Urothelium cell line (cell line): ENCODE measurements around the gene TACC3.

Experiments used
- DNase-seq: peaks from one replicate; pipeline ENCODE4 v3.0.0; 2011; ENCODE audit warnings: low spot score, mixed read lengths
- FAIRE-seq: peaks from 2 replicates; lab custom pipeline; 2011; peaks lifted over from hg19 to GRCh38; lab: Jason Lieb, UNC

The TACC3 gene

DNA sequence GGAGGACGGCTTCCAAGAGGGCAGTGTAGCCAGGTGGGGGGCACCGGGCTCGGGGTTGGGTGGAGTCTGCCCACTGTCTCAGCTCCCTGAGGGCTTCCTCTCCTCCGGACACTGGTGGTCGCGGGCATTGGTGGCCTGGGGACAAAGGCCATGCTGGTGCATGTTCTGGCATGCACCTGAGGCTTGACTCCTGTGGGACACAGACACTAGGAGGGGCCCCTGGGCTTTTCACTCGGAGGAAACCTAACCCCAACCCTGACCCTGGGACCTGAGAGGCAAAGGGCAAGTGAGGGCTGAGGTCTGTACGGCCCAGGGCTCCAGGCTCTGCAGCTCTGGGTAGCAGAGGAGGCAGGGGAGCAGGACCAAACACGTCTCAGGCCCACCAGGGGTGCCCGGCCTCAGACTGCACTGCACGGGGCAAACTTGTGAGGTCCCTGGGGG lies 49.5 kb downstream of the TACC3 start:
- no peak for DNase-seq
- FAIRE-seq, result no peak

GRCh38 chr4:1771555-1772305 lies 50.4 kb downstream of the TACC3 start:
- FAIRE-seq, result no peak

GRCh38 chr4:1772853-1773538 lies 51.7 kb downstream of the TACC3 start:
- FAIRE-seq, result no peak
- no peak for DNase-seq

More at GRCh38 chr4:1771555-1772305, 50.4 kb downstream of the TACC3 start:
- DNase-seq, result no peak

DNA sequence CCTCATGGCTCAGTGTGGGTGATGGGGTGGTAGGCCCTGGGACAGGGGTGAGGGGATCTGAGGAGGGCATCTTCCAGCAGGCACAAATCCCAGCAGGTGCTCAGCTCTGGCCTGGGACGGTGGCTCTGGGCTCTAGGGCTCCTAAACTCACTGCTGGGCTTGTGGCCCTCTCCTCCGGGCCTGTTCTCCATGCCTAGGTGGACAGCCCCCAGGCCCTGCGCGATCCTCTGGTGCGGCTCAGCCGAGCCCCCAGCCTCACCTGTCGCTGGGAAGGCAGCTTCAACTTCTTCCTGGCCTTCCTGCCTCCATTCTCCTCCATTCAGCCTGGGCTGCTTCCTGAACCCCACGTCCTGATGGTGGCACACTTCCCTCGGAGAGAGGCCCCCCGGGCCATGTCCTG lies 52.4 kb downstream of the TACC3 start:
- no peak for DNase-seq
- FAIRE-seq, result no peak

DNA sequence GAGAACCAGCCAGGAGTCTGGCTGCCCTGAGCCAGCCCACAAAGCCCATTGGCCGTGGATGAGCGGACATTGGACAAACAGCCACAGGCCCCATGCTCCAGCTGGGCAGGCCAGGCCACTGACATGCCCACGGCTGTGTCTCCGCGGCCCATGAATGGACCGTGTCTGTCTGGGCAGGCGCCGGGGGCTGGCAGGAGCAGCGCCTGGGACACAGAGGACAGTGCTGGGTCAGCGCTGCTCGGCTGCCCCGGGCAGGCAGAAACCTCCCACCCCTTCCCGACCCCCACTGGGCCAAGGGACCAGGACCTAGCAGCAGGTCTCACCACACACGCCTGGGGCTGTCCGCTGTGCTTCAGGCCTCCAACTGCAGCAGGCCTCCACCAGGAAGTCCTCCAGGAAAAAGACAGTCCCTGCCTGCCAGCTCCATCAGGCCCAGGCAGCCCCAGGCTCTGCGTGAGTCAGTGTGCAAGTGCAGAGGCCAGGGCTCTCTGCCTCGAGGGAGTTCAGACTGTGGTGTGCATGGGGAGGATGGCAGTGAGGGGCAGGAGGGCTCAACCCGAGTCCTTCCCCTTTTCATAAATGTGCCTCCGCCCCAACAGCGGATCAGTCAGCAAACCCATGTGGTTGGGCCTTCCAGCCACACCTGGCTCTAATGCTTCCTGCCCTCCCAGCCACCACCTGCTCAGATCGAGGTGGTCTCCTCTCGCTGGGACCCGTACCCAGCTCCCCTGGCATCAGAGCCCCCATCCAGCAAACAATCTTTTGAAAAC lies 54.6 kb downstream of the TACC3 start:
- DNase-seq (no peak), FAIRE-seq (no peak)

DNA sequence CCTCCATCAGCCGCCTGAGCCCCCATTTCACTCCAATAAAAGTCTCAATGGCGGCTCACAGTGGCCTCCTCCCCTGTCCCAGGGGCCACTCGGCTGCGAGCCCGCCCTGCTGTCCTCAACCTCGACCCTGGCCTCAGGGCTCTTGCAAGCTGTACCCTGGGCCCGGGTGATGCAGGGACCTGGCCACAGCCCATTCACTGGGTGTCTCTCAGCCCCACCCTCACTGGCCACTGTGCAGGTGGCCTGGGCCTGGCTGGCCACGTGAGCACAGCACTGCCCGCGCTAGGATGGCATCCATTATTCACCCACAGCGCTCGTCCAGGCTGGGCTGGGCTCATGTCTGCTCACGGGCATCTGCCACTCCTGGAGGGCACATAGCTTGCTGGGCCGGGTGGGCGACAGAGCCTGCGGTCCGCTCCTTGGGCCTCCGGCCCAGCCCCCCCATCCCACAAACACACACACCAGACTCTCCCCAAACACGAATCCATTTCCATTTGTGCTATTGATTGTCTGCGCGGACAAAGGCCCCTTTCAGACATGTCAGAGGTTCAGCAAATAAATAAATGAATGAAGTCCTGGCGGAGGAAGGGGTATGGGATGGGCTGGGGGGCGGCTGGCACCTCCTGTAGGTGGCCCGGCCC lies 55.3 kb downstream of the TACC3 start:
- DNase-seq, result no peak
- FAIRE-seq, result no peak

DNA sequence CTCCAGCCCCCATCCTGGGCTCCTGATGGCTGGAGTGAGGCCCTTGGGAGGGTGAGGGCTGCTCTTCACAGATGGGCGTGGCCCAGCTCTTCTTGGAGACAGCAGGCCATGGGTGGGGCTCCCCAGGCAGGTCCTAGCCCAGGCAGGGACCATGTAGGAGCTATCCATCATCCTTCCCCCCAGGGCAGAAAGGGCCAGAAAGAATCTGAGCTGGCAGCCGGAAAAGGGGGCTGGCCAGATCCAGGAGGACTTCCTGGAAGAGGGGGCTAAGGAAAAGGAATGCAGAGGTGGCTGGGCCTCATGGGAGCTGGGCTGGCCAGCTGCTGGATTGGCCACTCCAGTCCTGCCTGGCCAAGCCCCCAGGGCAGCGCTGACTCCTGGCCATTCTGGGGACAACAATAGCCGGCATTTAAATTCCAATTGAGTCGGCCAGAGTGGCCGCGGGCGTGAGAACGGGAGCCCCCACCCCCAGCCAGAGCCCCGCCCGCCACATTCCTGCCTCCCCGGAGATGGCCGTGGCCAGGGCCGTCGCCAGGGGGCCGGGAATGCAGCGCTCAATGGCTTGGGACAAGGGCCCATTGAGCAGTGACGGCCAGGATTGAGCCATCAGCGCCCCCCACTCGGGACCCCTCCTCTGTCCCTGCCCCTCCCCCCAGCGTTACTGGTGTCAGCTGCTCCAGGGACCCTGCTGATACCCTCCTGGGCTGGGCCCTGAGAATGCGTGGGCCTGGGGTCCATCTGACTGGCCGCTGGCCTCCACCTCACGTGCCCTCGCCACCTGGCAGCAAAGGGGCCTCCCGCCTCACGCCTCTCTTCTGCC lies 56.7 kb downstream of the TACC3 start:
- peak; percentile 43 for DNase-seq
- no peak for FAIRE-seq

GRCh38 chr4:1778642-1779392 lies 57.5 kb downstream of the TACC3 start:
- FAIRE-seq, result no peak

GRCh38 chr4:1779588-1780382 lies 58.5 kb downstream of the TACC3 start:
- no peak for DNase-seq
- FAIRE-seq, result no peak

More at GRCh38 chr4:1778642-1779392, 57.5 kb downstream of the TACC3 start:
- no peak for DNase-seq

GRCh38 chr4:1780435-1780834 lies 59.1 kb downstream of the TACC3 start:
- no peak for FAIRE-seq
- DNase-seq, result no peak

DNA sequence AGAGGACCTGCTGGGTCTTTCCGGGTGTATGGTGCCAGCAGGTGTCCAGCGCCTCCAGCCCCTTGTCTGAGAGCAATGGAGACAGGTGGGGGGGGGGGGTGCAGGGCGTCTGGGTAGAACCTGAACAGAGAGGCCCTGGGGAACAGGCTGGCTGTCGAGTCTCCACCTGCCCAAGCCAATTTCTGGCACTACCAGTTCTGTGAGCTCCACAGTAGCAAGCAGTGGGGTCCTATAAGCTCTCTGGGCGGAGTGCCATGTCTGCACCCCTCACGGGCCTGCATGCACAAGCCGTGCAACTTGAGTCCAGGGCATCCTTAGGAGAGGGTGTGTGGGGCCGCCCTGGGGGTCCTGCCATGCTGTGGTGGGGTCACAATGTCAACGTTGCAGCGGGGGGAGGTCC lies 61.7 kb downstream of the TACC3 start:
- FAIRE-seq (no peak), DNase-seq (no peak)

- DNase-seq (no peak), FAIRE-seq (no peak)
These were observed 62.6 kb downstream of the TACC3 start for GRCh38 chr4:1783970-1784369.

DNA sequence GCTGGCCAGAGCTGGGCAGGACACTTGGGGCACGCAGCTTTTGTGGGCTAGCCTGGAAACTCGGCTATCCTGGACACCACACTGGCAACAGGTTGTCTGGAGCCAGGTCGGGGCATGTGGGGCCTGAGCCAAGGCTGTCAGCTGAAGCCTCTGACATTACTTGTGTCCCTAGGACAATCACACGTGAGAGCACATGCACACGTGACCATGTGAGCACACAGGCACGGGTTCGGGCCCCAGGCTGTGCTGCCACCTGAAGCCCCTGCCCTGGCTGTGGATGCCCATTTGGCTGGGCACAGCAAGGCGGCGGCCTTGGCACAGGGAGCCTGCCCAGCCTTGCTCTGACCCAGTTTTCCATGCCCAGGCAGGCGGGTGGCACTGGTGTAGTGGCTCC lies 63.1 kb downstream of the TACC3 start:
- FAIRE-seq (no peak), DNase-seq (no peak)

DNA sequence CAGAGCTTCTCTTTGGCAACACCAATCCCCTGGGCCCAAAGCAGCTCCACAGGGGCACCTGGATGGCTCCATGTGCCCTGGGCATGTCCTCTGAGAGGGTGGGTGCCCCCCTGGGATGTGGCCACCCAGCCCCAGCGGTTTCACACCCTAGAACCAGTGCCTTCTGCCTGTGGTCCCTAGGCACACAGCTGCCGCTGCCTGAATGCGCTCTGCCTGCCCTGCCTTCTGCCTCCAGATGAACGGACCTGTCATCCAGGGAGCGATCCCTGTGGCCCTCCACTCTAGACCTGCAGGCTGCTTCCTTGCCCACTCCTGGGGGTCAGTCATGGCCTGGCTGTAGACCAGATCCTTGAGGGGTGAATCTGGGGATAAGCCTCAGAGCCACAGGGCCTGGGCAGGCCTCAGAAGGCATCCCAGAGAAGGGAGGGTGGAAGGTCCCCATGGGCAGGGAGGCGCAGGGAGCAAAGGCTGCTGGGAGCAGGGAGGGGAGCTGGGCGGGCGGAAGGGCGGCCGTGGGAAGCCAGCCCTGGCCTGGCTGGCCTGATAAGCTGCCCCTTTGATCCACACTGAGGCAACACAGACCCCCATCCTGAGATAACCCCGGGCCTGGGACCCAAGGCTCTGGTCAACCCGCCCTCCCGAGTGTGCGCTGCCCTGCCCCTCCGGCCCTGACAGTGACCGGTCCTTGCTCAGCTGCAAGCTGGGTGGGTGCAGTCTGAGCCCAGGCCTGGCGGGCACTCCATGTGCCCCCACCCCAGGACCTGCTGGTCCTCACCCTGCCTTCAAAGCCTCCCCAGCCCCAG lies 63.7 kb downstream of the TACC3 start:
- DNase-seq, result no peak
- no peak for FAIRE-seq

- FAIRE-seq, result no peak
- DNase-seq, result no peak
These were observed 64.3 kb downstream of the TACC3 start for GRCh38 chr4:1785592-1785991.

DNA sequence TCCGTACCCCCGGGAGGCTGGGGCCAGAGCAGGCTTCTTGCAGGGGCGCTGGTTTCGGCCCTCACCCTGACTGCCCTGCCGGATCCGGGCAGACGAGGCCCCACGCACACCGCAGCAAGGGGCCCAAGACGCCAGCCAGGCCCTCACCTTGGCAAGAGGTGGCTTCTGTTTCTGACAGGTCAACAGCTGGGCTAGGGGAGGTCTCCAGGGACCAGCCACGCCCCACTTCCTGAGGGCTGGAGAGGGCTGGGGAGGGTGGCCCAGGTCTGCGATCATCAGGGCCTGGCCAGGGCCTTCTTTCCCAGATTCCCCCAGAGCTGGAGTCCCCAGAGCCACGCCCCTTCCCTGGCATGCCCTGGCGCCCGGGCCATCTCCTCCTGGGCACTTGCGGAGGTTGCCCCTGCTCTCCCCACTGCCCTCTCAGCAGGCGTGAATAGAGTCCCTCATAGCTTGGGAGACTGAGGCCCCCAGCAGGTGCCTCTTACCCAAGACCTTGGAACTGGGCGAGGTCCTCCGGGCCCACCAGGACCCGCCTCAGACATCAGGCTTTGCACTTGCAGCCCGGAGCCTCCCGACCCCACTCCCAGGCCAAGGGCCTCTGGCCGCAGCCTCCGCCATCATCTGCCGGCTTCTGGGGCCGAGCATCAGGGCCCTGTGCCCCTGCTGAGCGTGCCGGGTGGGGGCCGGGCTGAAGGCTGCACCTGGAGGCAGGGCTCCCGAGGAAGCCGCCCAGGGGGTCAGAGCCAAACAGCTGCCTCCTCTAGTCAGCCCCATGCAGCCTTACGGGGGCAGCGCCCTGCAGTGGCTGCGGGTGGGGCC lies 65.4 kb downstream of the TACC3 start:
- no peak for FAIRE-seq
- no peak for DNase-seq

DNA sequence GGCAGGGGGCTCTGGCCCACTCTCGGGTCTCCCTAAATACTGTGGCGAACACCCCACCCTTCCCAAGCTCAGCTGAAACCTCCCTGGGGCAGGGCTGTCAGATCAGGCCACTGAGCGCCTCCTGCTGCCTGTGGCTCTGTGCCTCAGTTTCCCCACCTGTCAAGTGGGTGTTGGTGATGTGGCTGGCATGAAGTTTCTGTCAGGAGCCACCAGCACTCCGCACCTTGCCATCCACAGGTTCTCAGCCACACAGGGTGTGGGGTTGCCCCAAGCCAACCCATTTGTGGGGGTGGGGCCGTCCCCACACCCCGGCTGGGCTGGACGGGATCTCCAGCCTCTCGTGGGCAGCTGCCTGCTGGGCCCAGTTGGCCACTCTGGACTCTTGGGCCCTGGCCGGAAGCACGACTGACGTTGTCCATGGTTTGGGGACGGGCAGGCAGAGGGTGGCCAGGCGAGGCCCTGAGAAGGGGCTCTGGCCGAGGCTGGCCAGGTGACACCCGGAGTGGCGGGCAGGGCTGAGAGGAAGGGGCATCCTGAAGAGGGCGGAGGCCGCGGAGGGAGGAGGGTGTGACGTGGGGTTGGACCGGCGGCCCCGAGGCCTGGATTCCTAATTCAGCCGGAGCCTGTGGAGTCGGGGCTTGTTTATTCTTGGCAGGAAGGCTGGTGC lies 66.2 kb downstream of the TACC3 start:
- DNase-seq, result no peak
- no peak for FAIRE-seq
